Rectal smooth muscle tissue (tissue), 1 donor: Measurements from ENCODE around the gene PROX1.

Source experiments
- H3K27ac ChIP-seq: one replicate; pipeline ENCODE4 v1.7.0; 2013; ENCODE audit warnings: low read depth, low read length, inconsistent platforms
- H3K27me3 ChIP-seq: one replicate; pipeline ENCODE4 v1.7.0; 2013; ENCODE audit warnings: low read length; ENCODE audit not compliant: control insufficient read depth, insufficient read depth
- H3K36me3 ChIP-seq: one replicate; pipeline ENCODE4 v1.7.0; 2013; ENCODE audit warnings: low read length; ENCODE audit not compliant: control insufficient read depth, insufficient read depth
- H3K4me1 ChIP-seq: one replicate; pipeline ENCODE4 v1.7.0; 2013; ENCODE audit warnings: low read length; ENCODE audit not compliant: control insufficient read depth, insufficient read depth
- H3K4me3 ChIP-seq: one replicate; pipeline ENCODE4 v1.7.0; 2013; ENCODE audit warnings: low read length
- H3K9ac ChIP-seq: one replicate; pipeline ENCODE4 v1.7.0; 2013; ENCODE audit warnings: low read length

Gene PROX1

GRCh38 chr1:214022229-214022791 is 34.5 kb downstream of the PROX1 start:
- Histone ChIP-seq H3K9ac (no peak overlapping the region), H3K27me3 (no peaks in the 10 kb centered on the region), H3K27ac (no peak overlapping the region), H3K4me3 (no peak overlapping the region), H3K4me1 (no peaks in the 10 kb centered on the region), H3K36me3 (no peaks in the 10 kb centered on the region)

- H3K4me3 ChIP-seq = no peak overlapping the region
- no peak overlapping the region for H3K27ac ChIP-seq
- H3K9ac ChIP-seq = no peak overlapping the region
- no peaks in the 10 kb centered on the region for H3K27me3 ChIP-seq
- H3K4me1 ChIP-seq = no peaks in the 10 kb centered on the region
- H3K36me3 ChIP-seq = no peaks in the 10 kb centered on the region
These were observed 35.1 kb downstream of the PROX1 start for GRCh38 chr1:214022810-214023425.

GRCh38 chr1:214026985-214027384 is 39.2 kb downstream of the PROX1 start:
- no peaks in the 10 kb centered on the region for H3K27me3 ChIP-seq
- H3K9ac ChIP-seq = no peak overlapping the region
- H3K36me3 ChIP-seq = no peaks in the 10 kb centered on the region
- peaks cover 3% of the 10 kb centered on the region for H3K4me1 ChIP-seq
- no peak overlapping the region for H3K27ac ChIP-seq
- H3K4me3 ChIP-seq = no peak overlapping the region

GRCh38 chr1:214027498-214027897 is 39.7 kb downstream of the PROX1 start:
- no peak overlapping the region for H3K27ac ChIP-seq
- H3K4me3 ChIP-seq = no peak overlapping the region
- H3K4me1 ChIP-seq = peaks cover 3% of the 10 kb centered on the region
- H3K27me3 ChIP-seq = no peaks in the 10 kb centered on the region
- no peak overlapping the region for H3K9ac ChIP-seq
- H3K36me3 ChIP-seq = no peaks in the 10 kb centered on the region

DNA sequence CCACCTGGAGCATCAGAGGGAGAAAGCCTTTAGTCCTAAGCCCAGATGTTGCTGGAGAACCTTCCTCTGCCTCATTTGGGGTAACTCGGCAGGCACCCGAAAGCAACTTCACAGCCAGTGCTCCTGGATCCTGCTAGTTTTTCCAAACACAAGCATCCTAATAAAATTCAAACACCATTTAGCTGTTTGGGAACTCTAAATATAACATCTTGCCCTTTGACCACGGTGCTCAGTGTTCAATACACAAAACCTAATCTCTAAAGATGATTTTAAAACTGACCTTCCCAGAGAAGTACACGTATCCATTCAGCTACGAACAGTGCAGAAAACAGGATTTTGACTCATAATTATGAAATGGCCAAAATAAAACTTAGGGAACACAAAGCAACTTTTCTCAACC is 40.3 kb downstream of the PROX1 start:
- no peaks in the 10 kb centered on the region for H3K36me3 ChIP-seq

DNA sequence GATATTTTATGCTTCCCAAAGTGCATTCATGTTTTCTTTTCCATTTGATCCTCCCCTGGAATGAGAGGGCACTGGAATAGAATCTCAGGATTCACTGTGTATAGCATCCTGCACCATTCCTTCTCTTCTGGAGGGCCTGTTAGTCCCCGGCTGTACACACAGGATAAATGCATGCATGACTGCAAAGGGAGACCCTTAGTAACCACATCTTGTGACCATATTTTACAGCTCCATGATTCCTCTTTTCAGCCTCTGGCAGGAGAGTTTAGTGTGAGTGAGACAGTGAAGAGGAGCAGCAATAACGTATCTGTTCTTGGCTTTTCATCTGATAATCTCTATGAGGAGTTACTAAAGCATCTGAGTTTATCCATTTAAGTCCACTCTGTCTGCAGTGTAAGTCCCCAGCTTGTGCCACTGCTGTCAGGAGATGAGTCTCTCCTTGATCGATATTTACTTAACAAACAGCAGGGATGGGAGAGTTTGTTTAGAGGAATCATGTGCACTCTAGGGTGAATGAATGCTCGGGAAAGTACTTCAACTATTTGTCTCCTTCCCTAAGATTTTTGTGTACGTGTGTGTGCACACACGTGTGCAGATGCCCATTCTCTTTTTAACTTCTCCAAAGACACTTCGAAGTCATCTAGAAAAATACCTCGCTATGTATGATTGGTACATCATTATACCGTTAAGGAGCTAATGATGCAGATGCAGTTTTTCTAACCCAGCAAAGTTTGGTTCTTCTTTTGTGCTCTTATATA is 41.1 kb downstream of the PROX1 start:
- Histone ChIP-seq H3K36me3 (no peaks in the 10 kb centered on the region), H3K4me1 (peaks cover 3% of the 10 kb centered on the region), H3K9ac (no peak overlapping the region), H3K4me3 (no peak overlapping the region), H3K27me3 (no peaks in the 10 kb centered on the region), H3K27ac (no peak overlapping the region)

More for the DNA sequence above, 40.3 kb downstream of the PROX1 start:
- H3K27ac ChIP-seq = no peak overlapping the region
- H3K4me1 ChIP-seq = peaks cover 3% of the 10 kb centered on the region
- no peak overlapping the region for H3K9ac ChIP-seq
- H3K27me3 ChIP-seq = no peaks in the 10 kb centered on the region
- H3K4me3 ChIP-seq = no peak overlapping the region

GRCh38 chr1:214029796-214030195 is 42.0 kb downstream of the PROX1 start:
- no peaks in the 10 kb centered on the region for H3K36me3 ChIP-seq
- H3K27ac ChIP-seq = no peak overlapping the region
- no peak overlapping the region for H3K9ac ChIP-seq
- H3K27me3 ChIP-seq = no peaks in the 10 kb centered on the region
- H3K4me3 ChIP-seq = no peak overlapping the region
- H3K4me1 ChIP-seq = peaks cover 3% of the 10 kb centered on the region

DNA sequence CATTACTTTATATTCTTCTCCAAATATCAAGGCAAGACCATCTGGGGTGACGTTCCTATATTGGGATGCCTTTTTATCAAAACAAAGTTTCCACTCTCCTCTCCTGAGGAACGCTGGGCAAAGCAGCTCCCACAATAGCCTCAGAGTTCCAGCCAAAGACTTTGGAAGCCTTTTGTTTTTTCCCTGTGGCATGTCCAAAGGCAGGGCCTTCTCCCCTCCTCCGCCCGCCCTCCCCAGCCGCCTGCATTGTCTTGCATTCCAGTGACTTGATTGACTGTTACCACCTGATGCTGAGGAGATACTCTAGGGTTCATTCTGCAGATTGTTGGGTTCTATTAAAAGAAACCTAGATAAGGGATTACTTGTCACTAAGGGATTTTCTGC is 43.5 kb downstream of the PROX1 start:
- no peak overlapping the region for H3K4me3 ChIP-seq
- H3K36me3 ChIP-seq = no peaks in the 10 kb centered on the region
- H3K27me3 ChIP-seq = no peaks in the 10 kb centered on the region
- H3K9ac ChIP-seq = no peak overlapping the region
- peaks cover 3% of the 10 kb centered on the region for H3K4me1 ChIP-seq
- H3K27ac ChIP-seq = peak overlapping the region; percentile 32

DNA sequence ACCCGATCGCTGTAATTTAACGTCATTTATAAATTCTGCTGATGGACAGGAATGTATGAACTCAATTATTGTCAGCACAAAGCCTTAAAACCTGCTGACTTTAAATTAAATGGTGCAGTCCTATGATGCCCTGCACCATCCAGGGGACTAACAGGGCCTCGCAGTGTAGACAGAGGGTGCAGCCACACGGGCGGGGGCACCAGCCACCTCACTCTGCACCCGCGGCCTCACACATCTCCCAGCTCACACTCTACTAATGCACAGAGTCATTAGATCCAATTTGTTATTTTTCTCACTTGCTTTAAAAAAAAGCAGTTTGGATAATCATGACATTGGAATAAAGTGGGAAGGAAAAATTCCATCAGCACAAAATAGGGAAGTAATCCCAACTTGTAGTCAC is 49.7 kb downstream of the PROX1 start:
- Histone ChIP-seq H3K4me3 (no peak overlapping the region), H3K27ac (no peak overlapping the region), H3K36me3 (no peaks in the 10 kb centered on the region), H3K9ac (no peak overlapping the region), H3K27me3 (no peaks in the 10 kb centered on the region), H3K4me1 (no peaks in the 10 kb centered on the region)

DNA sequence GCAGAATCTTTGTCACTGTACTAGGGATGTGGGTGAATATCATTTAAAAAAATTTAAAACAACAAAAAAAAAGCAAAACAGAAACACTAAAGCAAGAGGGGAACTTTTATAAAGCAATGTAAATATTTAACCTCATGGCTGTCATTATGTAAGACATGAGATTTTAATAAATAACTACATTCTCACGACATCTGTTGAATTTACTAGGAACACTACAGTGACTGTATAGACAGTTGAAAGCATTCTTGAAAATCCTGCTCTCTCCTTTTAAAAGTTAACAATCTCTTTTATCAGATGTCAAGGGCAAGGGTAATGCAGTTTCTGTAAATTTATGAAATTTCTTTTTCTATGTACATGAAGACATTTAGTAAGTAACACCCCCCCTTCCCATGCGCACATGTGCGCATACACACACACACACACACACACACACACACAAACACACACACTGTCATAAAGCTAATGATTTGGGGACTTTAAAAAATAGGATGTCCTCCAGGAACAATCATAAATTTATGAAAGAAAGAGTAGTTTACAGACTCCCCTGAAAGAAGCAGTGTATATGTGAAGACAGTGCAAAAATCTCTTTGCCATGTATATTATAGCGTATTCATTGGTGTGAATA is 51.7 kb downstream of the PROX1 start:
- Histone ChIP-seq H3K36me3 (no peaks in the 10 kb centered on the region), H3K27me3 (no peaks in the 10 kb centered on the region), H3K27ac (no peak overlapping the region), H3K4me3 (no peak overlapping the region), H3K9ac (no peak overlapping the region), H3K4me1 (peaks cover 2% of the 10 kb centered on the region)

DNA sequence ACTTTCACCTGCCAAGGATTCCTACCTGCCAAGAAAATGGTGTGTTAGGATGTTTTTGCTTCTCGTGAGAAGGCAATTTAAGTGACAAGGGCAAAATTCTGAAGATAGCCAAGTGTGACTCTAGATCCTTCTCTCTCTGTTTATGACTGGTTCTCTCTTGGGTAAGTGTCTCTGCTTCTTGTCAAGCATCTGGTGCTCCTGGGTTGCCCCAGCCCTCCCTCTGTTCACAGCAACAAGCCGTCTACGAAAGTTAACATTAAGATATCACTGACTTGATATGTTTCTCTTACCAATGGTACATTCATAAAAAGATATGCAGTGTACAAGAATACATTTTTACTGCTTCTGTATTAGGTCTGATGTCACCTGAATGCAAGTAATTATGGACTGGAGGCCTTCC is 55.4 kb downstream of the PROX1 start:
- Histone ChIP-seq H3K36me3 (no peaks in the 10 kb centered on the region), H3K27ac (no peak overlapping the region), H3K4me3 (no peak overlapping the region), H3K9ac (no peak overlapping the region), H3K4me1 (peaks cover 2% of the 10 kb centered on the region), H3K27me3 (no peaks in the 10 kb centered on the region)

- H3K9ac ChIP-seq = no peak overlapping the region
- H3K27me3 ChIP-seq = no peaks in the 10 kb centered on the region
- H3K4me1 ChIP-seq = peaks cover 2% of the 10 kb centered on the region
- H3K27ac ChIP-seq = no peak overlapping the region
- H3K4me3 ChIP-seq = no peak overlapping the region
- H3K36me3 ChIP-seq = no peaks in the 10 kb centered on the region
These were observed 56.9 kb downstream of the PROX1 start for GRCh38 chr1:214044438-214045214.
